Panc1 (cell line): ENCODE measurements around the gene LTN1. TPM values are rescaled to one million over a fixed set of nuclear protein-coding genes. Genes with fewer than 3 reads are reported as not detected.

ENCODE experiments used
- ATAC-seq: fragments of 200-7000 bp; cut with Tn5 transposase; 2 replicates; pipeline ENCODE4 v1.9.1; 2020; ENCODE audit warnings: mild to moderate bottlenecking, moderate library complexity
- BruUV-seq: library from RNA; stranded (reverse); fragments of 400-500 nt; replicated peaks from 2 replicates; lab custom pipeline; 2021; lab: Mats Ljungman, UMichigan
- CTCF ChIA-PET: fragments of 300-600 bp; sonication (Branson Sonifier 250); formaldehyde crosslinking; loops from one replicate; lab custom pipeline; 2022; ENCODE audit warnings: antibody characterized with exemption; lab: Charles Lee
- POLR2A ChIA-PET: fragments of 300-600 bp; sonication (Branson Sonifier 250); formaldehyde crosslinking; loops from one replicate; lab custom pipeline; 2022; ENCODE audit warnings: antibody characterized with exemption; lab: Charles Lee
- DNase-seq: peaks from one replicate; pipeline ENCODE4 v3.0.0-alpha.2; 2010; ENCODE audit warnings: low read depth, low spot score
- H3K27ac ChIP-seq: 2 replicates; pipeline ENCODE4 v1.5.1; 2011; ENCODE audit warnings: mild to moderate bottlenecking, low read length, inconsistent platforms
- H3K27me3 ChIP-seq: fragments of 200-500 bp; sonication (Bioruptor generic); 2 replicates; pipeline ENCODE4 v1.6.0; 2014; ENCODE audit warnings: low read length, inconsistent platforms; ENCODE audit not compliant: control insufficient read depth, insufficient read depth
- H3K36me3 ChIP-seq: fragments of 200-500 bp; sonication (Bioruptor generic); 2 replicates; pipeline ENCODE4 v1.5.1; 2014; ENCODE audit warnings: inconsistent platforms, mild to moderate bottlenecking, low read length, moderate library complexity; ENCODE audit not compliant: control insufficient read depth, insufficient read depth
- H3K4me1 ChIP-seq: 2 replicates; pipeline ENCODE4 v1.5.1; 2011; ENCODE audit warnings: inconsistent platforms, mild to moderate bottlenecking, low read length, moderate library complexity; ENCODE audit not compliant: control insufficient read depth, insufficient read depth
- H3K4me3 ChIP-seq, 2 experiments: 2 replicates each; pipeline ENCODE4 v1.5.1; 2011 to 2012; ENCODE audit warnings: low read depth in 2 of 2, low read length in 2 of 2, mild to moderate bottlenecking in 2 of 2, inconsistent platforms in 1 of 2, moderate library complexity in 1 of 2
- H3K9me3 ChIP-seq: fragments of 200-500 bp; sonication (Bioruptor generic); 2 replicates; pipeline ENCODE4 v1.5.1; 2014; ENCODE audit warnings: low read depth, mild to moderate bottlenecking, inconsistent platforms, low read length, moderate library complexity; ENCODE audit not compliant: control insufficient read depth, insufficient read depth
- CTCF ChIP-seq: fragments of 450-650 bp; IDR thresholded peaks from 2 replicates; pipeline ENCODE4 v1.5.1; 2017; ENCODE audit warnings: mild to moderate bottlenecking
- POLR2AphosphoS5 ChIP-seq: IDR thresholded peaks from 2 replicates; pipeline ENCODE4 v1.6.1; 2012; ENCODE audit warnings: mild to moderate bottlenecking, low read depth, low read length, moderate library complexity
- REST ChIP-seq, 2 experiments: IDR thresholded peaks; 2 replicates each; pipeline ENCODE4 v1.6.1; 2011 to 2012; ENCODE audit warnings: low read depth in 2 of 2, control low read depth in 1 of 2, low read length in 1 of 2, mild to moderate bottlenecking in 1 of 2, moderate library complexity in 1 of 2; ENCODE audit not compliant: insufficient read depth in 1 of 2
- SIN3A ChIP-seq: IDR thresholded peaks from 2 replicates; pipeline ENCODE4 v1.6.1; 2012; ENCODE audit warnings: low read depth, mild to moderate bottlenecking, low read length, moderate library complexity, borderline replicate concordance; ENCODE audit not compliant: insufficient read depth
- TCF7L2 ChIP-seq: IDR thresholded peaks from 2 replicates; pipeline ENCODE4 v1.6.1; 2011; ENCODE audit warnings: mild to moderate bottlenecking, low read depth, low read length, inconsistent platforms
- in situ Hi-C: cut with HindIII; loops from 2 replicates; pipeline ENCODE4 v1.10.0; 2016; ENCODE audit warnings: low sequenced_read_pairs, low pct_unique_long_range_greater_than_20kb
- intact Hi-C: fragments of 100-400 bp; cut with micrococcal nuclease; formaldehyde crosslinking; loops from one replicate; pipeline ENCODE4 v1.10.0; 2022; ENCODE audit not compliant: unreplicated experiment
- total RNA-seq: library from RNA; stranded (reverse); gene quantifications from one replicate; pipeline ENCODE4 v1.2.1, GENCODE V29; 2021; ENCODE audit not compliant: unreplicated experiment

LTN1 gene
- total RNA-seq, 1 experiment from 2014 or later: 19.7 TPM

GRCh38 chr21:29033871-29034270 is 41.2 kb upstream of the LTN1 start:
- peaks cover 23% of the 10 kb centered on the region for H3K36me3 ChIP-seq

GRCh38 chr21:29033301-29033700 is 40.6 kb upstream of the LTN1 start:
- Histone ChIP-seq H3K4me1 (no peaks in the 10 kb centered on the region), H3K27me3 (no peaks in the 10 kb centered on the region), H3K9me3 (no peaks in the 10 kb centered on the region), H3K4me3 (no peak overlapping the region), H3K27ac (no peak overlapping the region), H3K36me3 (peaks cover 20% of the 10 kb centered on the region)
- ATAC-seq (no peak), DNase-seq (no peak)
- POLR2A ChIA-PET: no interaction called here
- in situ Hi-C loops: no loop called here
- no TSS peak for BruUV-seq
- CTCF ChIA-PET: no interaction called here
- intact Hi-C loops: no loop called here
- TF ChIP-seq CTCF: no peak
- TF ChIP-seq REST (IDR thresholded peaks at IDR 0.05; ENCODE audit: insufficient read depth in 1 of 2, low read depth in 2 of 2, low read length in 1 of 2): no peak
- no peak for TF ChIP-seq TCF7L2
- TF ChIP-seq SIN3A: no peak

More at GRCh38 chr21:29033871-29034270, 41.2 kb upstream of the LTN1 start:
- Histone ChIP-seq H3K4me1 (no peaks in the 10 kb centered on the region), H3K4me3 (no peak overlapping the region), H3K27ac (no peak overlapping the region), H3K27me3 (no peaks in the 10 kb centered on the region), H3K9me3 (no peaks in the 10 kb centered on the region)
- TF ChIP-seq REST (IDR thresholded peaks at IDR 0.05; ENCODE audit: insufficient read depth in 1 of 2, low read depth in 2 of 2, low read length in 1 of 2) (no peak), TCF7L2 (no peak), SIN3A (no peak), CTCF (no peak), POLR2AphosphoS5 (no peak)
- intact Hi-C loops: no loop called here
- POLR2A ChIA-PET: no interaction called here
- ATAC-seq: no peak
- in situ Hi-C loops: no loop called here
- CTCF ChIA-PET: no interaction called here
- BruUV-seq: TSS peak; percentile 19
- no peak for DNase-seq
